Mucosa of stomach (tissue), 1 donor: Measurements from ENCODE around the gene TRIM63.
"Not testable (repeated sequence)": the region's sequence is repeated elsewhere in the genome, so short reads cannot be mapped to it uniquely, and the experiment has no call there.

Experiments
- H3K27me3 ChIP-seq: one replicate; pipeline ENCODE4 v1.7.0; 2013; ENCODE audit warnings: mild to moderate bottlenecking, low read length; ENCODE audit not compliant: control insufficient read depth, insufficient read depth
- H3K36me3 ChIP-seq: one replicate; pipeline ENCODE4 v1.7.0; 2013; ENCODE audit warnings: low read length; ENCODE audit not compliant: control insufficient read depth, insufficient read depth
- H3K4me1 ChIP-seq: one replicate; pipeline ENCODE4 v1.7.0; 2013; ENCODE audit warnings: mild to moderate bottlenecking, low read length; ENCODE audit not compliant: control insufficient read depth, insufficient read depth
- H3K4me3 ChIP-seq: one replicate; pipeline ENCODE4 v1.7.0; 2013; ENCODE audit warnings: low read length
- H3K9ac ChIP-seq: one replicate; pipeline ENCODE4 v1.7.0; 2013; ENCODE audit warnings: mild to moderate bottlenecking, low read length, moderate library complexity
- H3K9me3 ChIP-seq: one replicate; pipeline ENCODE4 v1.7.0; 2013; ENCODE audit warnings: mild to moderate bottlenecking, low read length, moderate library complexity; ENCODE audit not compliant: control insufficient read depth
- donor health status: Pancreatic carcinoma.

The TRIM63 gene

DNA sequence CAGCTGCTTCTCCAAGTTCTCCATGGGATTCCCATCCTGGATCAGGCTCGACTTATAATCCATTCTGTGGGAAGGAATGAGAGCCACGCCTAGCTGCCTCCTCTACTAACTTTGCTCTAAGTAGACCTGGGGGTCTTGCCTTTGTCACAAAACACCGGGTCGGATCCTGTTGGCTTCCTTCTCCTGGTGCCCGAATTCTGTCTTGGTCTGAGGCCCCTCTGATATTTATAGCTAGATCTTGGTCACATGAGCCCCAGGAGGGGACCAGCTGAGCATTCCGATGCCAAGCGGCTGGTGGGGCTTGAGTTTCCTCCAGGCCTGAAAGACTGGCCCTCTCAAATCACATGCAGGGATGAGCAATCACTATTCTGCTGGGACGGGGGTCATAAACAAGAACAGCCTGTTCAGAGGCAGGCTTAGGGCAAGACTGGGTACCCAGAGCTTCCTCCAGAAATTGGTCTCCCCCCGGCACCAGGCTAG, at the start of gene TRIM63:
TSS of gene TRIM63 (minus strand) at position 199 of the 480 bp plus-strand sequence. CDS start at position 63, 136 bp downstream.
- Histone ChIP-seq H3K27me3 (no peaks in the 10 kb centered on the region), H3K9me3 (no peaks in the 10 kb centered on the region), H3K4me3 (no peak within 1 kb of the TSS), H3K9ac (peak within 1 kb of the TSS; percentile 15), H3K4me1 (peaks cover 10% of the 10 kb centered on the region), H3K36me3 (no peaks in the 10 kb centered on the region)

DNA sequence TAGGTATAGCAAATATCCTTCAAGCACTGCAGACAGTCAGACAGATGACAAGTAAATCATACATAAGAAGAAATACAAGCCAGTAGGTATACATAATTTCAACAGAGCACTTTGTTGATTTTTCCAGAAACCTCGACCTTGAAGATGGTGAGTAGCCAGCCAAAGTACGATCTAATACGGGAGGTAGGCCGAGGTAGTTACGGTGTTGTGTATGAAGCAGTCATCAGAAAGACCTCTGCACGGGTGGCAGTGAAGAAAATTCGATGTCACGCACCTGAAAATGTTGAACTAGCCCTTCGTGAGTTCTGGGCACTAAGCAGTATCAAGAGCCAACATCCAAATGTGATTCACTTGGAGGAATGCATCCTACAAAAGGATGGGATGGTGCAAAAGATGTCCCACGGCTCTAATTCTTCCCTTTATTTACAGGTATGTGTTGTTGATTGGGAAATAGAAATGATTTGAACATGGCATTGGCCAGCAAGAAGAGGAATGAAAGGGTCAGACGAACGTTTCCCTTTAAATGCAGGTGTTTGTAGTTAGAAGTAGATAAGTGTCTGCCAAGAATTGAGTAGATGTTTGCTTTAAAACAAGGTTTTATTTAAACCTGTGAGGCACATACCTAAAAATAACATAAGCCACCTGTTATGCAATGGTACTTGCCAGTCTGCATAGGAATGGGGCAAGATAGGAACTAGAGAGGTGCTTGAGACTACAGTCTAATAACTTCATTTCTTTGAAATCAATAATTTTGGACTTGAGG, 46.9 kb upstream of the TRIM63 start:
- Histone ChIP-seq H3K4me1 (peaks cover 26% of the 10 kb centered on the region), H3K27me3 (no peaks in the 10 kb centered on the region), H3K4me3 (peak overlapping the region; percentile 5), H3K36me3 (no peaks in the 10 kb centered on the region), H3K9me3 (no peaks in the 10 kb centered on the region), H3K9ac (peak overlapping the region; percentile 19)

DNA sequence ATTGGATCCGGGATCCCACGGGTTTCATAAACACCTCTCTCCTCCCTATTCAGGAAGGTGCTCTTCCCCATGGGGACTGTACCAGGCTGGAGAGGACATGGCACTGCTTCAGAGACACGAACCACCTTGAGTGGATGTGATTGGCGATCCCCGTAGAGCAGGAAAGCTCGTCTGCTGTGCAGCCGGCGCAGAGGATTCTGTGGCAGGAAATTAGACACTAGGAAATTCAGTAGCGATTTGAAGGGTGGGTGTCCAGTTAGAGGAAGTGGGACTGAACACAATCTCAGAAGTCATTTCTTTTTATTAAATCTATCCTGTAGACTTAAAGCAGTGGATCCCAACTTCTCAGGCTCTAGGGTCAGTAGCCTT, 45.0 kb upstream of the TRIM63 start:
- Histone ChIP-seq H3K36me3 (no peaks in the 10 kb centered on the region), H3K27me3 (no peaks in the 10 kb centered on the region), H3K9me3 (no peaks in the 10 kb centered on the region), H3K4me1 (peaks cover 16% of the 10 kb centered on the region), H3K9ac (peak overlapping the region; percentile 89), H3K4me3 (peak overlapping the region; percentile 80)

- no peaks in the 10 kb centered on the region for H3K9me3 ChIP-seq
- H3K4me3 ChIP-seq: peak within 1 kb of the TSS; percentile 80
- no peaks in the 10 kb centered on the region for H3K36me3 ChIP-seq
- peaks cover 16% of the 10 kb centered on the region for H3K4me1 ChIP-seq
- H3K27me3 ChIP-seq: no peaks in the 10 kb centered on the region
- peak within 1 kb of the TSS; percentile 89 for H3K9ac ChIP-seq
Observed at GRCh38 chr1:26111530-26112406, 44.3 kb upstream of the TRIM63 start, which contains the start of gene PDIK1L. PDIK1L (plus strand) TSS chr1:26111824; CDS start chr1:26114309, 2,485 bp downstream.

- no peaks in the 10 kb centered on the region for H3K9me3 ChIP-seq
- H3K27me3 ChIP-seq: no peaks in the 10 kb centered on the region
- H3K36me3 ChIP-seq: no peaks in the 10 kb centered on the region
- peak overlapping the region; percentile 71 for H3K9ac ChIP-seq
- H3K4me3 ChIP-seq: peak overlapping the region; percentile 75
- H3K4me1 ChIP-seq: peaks cover 16% of the 10 kb centered on the region
Observed at GRCh38 chr1:26110731-26111529, 43.5 kb upstream of the TRIM63 start.

DNA sequence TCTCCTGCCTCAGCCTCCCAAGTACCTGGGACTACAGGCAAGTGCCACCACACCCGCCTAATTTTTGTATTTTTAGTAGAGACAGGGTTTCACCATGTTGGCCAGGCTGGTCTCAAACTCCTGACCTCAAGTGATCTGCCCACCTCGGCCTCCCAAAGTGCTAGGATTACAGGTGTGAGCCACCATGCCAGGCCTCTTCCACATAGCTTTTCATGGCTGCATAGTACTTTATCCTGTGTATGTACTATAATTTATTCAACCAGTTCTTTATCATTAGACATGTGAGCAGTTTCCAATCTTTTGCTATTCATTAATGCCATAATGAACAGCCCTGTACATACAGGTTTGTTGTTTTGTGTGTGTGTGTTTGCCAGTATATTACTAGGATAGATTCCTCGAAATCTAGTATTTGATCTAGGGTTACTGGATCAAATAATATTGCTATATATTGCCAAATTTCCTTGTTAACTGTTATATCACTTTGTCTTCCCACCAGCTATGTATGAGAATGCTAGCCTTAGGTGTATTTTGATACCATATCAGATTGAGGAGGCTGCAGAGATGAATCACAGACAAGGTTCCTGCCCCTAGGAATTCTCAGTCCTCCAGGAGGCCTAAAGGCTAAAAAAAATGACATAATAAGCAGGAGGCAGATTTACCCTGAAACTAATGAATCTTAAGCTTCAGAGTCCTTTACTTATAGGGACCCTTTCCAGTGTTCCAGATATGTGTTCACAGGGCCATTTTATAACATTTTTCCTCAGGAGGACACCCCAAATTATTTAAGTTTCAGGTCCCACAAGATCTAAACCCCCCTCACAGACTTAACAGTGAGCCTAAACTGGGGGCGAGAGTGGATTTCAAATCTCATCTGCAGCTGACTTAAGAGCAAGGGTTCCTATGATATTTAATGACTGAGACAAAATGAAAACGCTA, 42.1 kb upstream of the TRIM63 start:
- H3K4me1 ChIP-seq: peaks cover 16% of the 10 kb centered on the region
- peak overlapping the region; percentile 71 for H3K9ac ChIP-seq
- H3K9me3 ChIP-seq: no peaks in the 10 kb centered on the region
- no peaks in the 10 kb centered on the region for H3K27me3 ChIP-seq
- peak overlapping the region; percentile 75 for H3K4me3 ChIP-seq
- no peaks in the 10 kb centered on the region for H3K36me3 ChIP-seq

DNA sequence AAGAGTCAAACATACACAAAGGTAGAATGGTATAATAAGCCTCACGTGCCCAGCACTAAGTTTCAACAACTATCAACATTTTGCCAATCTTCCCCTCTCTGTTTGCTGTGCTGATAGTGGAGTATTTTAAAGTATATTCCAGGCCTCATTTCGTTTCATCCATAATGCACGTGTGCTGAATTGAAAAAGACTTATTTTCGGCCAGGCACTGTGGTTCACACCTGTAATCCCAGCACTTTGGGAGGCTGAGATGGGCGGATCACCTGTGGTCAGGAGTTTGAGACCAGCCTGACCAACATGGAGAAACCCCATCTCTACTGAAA, 37.8 kb upstream of the TRIM63 start:
- H3K27me3 ChIP-seq, H3K4me3 ChIP-seq, H3K9me3 ChIP-seq, H3K4me1 ChIP-seq, H3K36me3 ChIP-seq, H3K9ac ChIP-seq: not testable (repeated sequence)

DNA sequence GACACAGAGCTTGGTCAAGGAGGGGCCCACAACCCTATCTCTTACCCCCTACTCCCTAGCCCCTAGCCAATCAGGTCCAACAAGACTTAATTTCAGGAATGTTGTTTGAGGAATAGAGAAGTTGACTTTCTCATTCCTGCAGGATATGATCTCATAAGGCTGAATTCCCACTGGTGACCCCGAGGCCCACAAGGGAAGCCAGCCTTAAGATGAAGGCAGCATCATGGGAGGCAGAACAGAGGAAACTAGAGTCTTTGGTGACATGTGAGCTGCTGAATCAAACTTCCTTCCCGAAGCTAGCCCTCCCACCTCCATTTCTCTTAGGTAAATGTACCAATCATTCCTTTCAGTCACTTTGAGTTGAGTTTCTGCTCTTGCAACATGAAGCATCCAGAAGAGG, 35.1 kb upstream of the TRIM63 start:
- H3K4me3 ChIP-seq: no peak overlapping the region
- no peak overlapping the region for H3K9ac ChIP-seq
- H3K27me3 ChIP-seq: no peaks in the 10 kb centered on the region
- no peaks in the 10 kb centered on the region for H3K9me3 ChIP-seq
- no peaks in the 10 kb centered on the region for H3K4me1 ChIP-seq
- no peaks in the 10 kb centered on the region for H3K36me3 ChIP-seq

DNA sequence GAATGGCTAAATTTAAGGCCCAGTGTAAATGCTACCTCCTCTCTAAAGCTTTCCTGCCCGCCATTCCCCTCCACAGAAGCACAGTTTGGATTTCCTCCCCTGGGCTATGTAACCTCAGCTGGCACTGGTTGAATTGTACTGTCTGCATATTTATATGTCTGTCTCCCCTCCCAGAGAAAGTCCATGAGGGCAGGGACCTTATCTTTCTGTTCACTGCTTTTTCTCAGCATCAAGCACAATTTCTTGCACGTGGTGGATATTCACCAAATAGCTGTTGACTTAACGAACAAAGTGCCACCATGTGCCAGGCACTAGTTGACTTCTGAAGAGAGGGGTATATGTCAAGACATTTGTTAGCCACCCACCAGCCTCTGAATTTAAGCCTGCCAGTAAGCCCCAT, 34.7 kb upstream of the TRIM63 start:
- H3K9me3 ChIP-seq: no peaks in the 10 kb centered on the region
- H3K4me3 ChIP-seq: no peak overlapping the region
- H3K36me3 ChIP-seq: no peaks in the 10 kb centered on the region
- no peaks in the 10 kb centered on the region for H3K4me1 ChIP-seq
- H3K27me3 ChIP-seq: no peaks in the 10 kb centered on the region
- no peak overlapping the region for H3K9ac ChIP-seq

DNA sequence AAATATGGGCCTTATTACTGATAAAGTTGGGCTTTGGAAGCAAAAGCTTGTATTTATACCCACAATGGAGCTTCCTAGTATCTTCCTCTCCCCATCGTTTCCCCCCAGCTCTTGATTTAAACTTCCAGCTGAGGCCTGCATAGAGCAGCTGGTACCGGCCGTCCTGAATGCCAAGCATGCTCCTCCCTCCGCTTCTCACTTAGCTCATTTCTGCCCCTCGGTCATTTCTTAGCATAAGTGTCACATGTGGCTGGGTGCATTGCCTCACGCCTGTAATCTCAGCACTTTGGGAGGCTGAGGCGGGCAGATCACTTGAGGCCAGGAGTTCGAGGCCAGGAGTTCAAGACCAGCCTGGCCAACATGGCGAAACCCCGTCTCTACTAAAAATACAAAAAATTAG, 32.8 kb upstream of the TRIM63 start:
- not testable (repeated sequence) for H3K27me3 ChIP-seq, H3K4me3 ChIP-seq, H3K36me3 ChIP-seq, H3K4me1 ChIP-seq, H3K9me3 ChIP-seq, H3K9ac ChIP-seq

DNA sequence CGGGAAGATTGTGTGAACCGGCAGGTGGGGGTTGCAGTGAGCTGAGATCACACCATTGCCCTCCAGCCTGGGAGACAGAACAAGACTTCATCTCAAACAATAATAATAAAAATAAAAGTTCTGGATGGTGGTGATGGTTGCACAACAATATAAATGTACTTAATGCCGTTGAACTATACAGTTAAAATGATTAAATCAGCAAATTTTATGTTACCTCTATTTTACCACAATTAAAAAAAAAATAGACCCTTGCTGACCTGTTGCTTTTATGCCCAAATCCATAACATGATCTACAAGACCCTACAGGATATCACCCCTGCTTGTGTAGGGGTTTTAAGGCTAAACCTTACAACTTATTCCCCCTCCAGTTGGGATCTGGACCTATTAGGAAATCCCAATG, 32.4 kb upstream of the TRIM63 start:
- H3K4me1 ChIP-seq: no peaks in the 10 kb centered on the region
- H3K27me3 ChIP-seq: no peaks in the 10 kb centered on the region
- H3K9me3 ChIP-seq: no peaks in the 10 kb centered on the region
- H3K36me3 ChIP-seq: no peaks in the 10 kb centered on the region
- no peak overlapping the region for H3K4me3 ChIP-seq
- H3K9ac ChIP-seq: no peak overlapping the region
